DMS114 treated with DMSO at 0.1 percent for 48 hours (cell line): ENCODE results near the gene INHBA.

ENCODE experiments used
- DNase-seq: peaks from one replicate; lab custom pipeline; 2025; ENCODE audit not compliant: unreplicated experiment; lab: John Stamatoyannopoulos, UW

The INHBA gene

GRCh38 chr7:41689815-41690214 is 13.1 kb downstream of the INHBA start:
- no peak for DNase-seq

GRCh38 chr7:41688906-41689305 is 14.0 kb downstream of the INHBA start:
- DNase-seq, result no peak

- DNase-seq, result no peak
Measured at GRCh38 chr7:41688012-41688625, 14.8 kb downstream of the INHBA start.

GRCh38 chr7:41685684-41686083 is 17.2 kb downstream of the INHBA start:
- DNase-seq, result no peak

- no peak for DNase-seq
Measured at GRCh38 chr7:41682422-41682821, 20.5 kb downstream of the INHBA start.

GRCh38 chr7:41679566-41679965 is 23.3 kb downstream of the INHBA start:
- no peak for DNase-seq

GRCh38 chr7:41674505-41675023 is 28.3 kb downstream of the INHBA start:
- DNase-seq, result no peak

GRCh38 chr7:41661596-41661995 is 41.3 kb downstream of the INHBA start:
- no peak for DNase-seq

- DNase-seq, result no peak
Measured at GRCh38 chr7:41659539-41659938, 43.4 kb downstream of the INHBA start.

GRCh38 chr7:41656366-41656765 is 46.5 kb downstream of the INHBA start:
- no peak for DNase-seq

GRCh38 chr7:41655426-41655825 is 47.5 kb downstream of the INHBA start:
- no peak for DNase-seq

GRCh38 chr7:41652267-41652666 is 50.6 kb downstream of the INHBA start:
- no peak for DNase-seq

GRCh38 chr7:41648501-41648900 is 54.4 kb downstream of the INHBA start:
- no peak for DNase-seq

- no peak for DNase-seq
Measured at GRCh38 chr7:41643616-41644015, 59.3 kb downstream of the INHBA start.

GRCh38 chr7:41641665-41642014 is 61.2 kb downstream of the INHBA start:
- no peak for DNase-seq

- no peak for DNase-seq
Measured at GRCh38 chr7:41641011-41641664, 61.8 kb downstream of the INHBA start.

GRCh38 chr7:41640487-41640886 is 62.4 kb downstream of the INHBA start:
- no peak for DNase-seq

GRCh38 chr7:41637049-41637448 is 65.8 kb downstream of the INHBA start:
- no peak for DNase-seq
